Prostate gland (tissue), 2 donors: ENCODE results near the gene DTNB.

Experiments used
- CTCF ChIP-seq, 4 experiments: fragments of 200-600 bp in 2 of 4; fragments of 450-650 bp in 2 of 4; sonication (generic) in 2 of 4; IDR thresholded peaks; 1 replicate in 3 of 4; 2 replicates in 1 of 4; pipeline ENCODE4 v1.5.1; 2016 to 2019; ENCODE audit warnings: antibody characterized with exemption in 4 of 4, mild to moderate bottlenecking in 2 of 4, moderate library complexity in 2 of 4
- POLR2A ChIP-seq: fragments of 450-650 bp; IDR thresholded peaks from one replicate; pipeline ENCODE4 v1.6.1; 2016; ENCODE audit warnings: antibody characterized with exemption, mild to moderate bottlenecking

- TF ChIP-seq CTCF (IDR thresholded peaks at IDR 0.05) (no peak), POLR2A (no peak)
Measured at GRCh38 chr2:25534455-25534854, 138.9 kb downstream of the DTNB start.
